T-helper 9 cell (primary cell): ENCODE data around the gene RRAD.

Experiments used
- DNase-seq: peaks from one replicate; pipeline ENCODE4 v3.0.0-alpha.2; 2020

The RRAD gene

DNA sequence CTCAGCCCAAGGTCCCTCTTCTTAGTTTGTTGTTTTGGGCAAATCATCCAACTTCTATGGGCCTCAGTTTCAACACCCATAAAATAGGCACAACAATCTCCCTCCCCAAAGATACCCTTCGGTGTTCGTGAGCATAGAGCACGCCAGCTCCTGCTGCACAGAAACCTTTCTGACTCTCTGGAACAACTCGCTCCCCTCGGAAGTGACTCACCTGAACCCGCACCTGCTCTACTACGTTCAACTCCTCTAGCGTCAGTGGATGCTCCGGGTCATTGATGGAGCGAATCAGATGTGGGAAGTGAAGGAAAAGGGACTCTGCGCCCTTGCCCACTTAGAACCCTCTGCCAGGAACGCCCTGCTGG lies 8.4 kb upstream of the RRAD start:
- no peak for DNase-seq

DNA sequence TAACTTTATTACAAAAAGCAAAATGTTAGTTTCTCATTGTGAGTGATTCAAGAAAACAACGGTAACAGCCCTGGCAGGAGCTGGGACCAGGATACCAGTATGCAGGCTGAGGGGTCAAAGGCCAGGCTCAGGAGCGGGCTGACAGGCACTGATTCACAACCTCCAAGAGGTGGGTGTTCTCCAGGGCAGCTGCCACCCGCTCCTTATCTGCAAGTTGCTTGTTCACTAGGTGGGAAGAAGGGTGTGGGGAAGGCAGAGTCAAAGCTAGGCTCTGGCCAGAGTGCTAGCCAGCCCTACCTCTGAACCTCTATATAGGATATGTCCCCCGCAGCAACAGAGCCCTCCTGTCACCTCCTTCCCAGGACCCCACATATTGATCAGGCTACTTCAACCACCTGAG lies 6.7 kb upstream of the RRAD start:
- no peak for DNase-seq

DNA sequence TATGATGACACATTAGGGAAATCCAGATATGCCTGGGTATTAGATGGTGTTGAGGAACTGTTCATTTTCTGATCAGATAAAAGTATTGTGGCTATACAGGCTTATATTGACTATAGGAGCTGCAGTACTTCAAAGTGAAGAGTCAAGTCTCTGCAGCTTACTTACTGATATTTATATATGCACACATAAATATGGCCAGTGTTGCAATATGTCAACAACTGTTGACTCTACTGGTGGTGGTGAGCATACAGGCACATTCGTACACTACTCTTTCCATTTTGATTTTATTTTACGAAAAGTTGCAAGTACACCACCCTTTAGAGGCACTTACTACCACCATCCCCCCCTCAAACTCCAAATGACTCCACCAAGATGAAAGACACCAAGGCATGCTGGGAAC lies 6.3 kb upstream of the RRAD start:
- no peak for DNase-seq

DNA sequence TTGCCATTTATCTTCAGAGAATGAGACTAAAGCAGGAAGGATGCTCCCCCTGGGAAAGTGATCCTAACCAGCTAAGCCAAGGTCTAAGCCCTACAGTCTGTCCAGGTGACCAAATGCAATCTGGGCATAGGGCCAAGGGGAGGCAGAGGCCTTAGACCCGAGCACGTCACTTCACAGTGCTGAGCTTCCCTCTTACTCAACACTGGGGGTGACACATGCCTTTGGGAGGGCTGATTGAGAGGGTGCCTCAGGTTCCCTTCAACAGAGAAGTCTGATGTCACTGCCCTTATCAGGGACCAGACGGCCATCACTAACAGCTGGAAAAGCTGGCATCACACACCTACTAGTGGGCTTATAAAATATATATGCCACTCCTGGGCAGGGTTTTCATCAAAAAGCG lies 4.9 kb upstream of the RRAD start:
- DNase-seq, result no peak

DNA sequence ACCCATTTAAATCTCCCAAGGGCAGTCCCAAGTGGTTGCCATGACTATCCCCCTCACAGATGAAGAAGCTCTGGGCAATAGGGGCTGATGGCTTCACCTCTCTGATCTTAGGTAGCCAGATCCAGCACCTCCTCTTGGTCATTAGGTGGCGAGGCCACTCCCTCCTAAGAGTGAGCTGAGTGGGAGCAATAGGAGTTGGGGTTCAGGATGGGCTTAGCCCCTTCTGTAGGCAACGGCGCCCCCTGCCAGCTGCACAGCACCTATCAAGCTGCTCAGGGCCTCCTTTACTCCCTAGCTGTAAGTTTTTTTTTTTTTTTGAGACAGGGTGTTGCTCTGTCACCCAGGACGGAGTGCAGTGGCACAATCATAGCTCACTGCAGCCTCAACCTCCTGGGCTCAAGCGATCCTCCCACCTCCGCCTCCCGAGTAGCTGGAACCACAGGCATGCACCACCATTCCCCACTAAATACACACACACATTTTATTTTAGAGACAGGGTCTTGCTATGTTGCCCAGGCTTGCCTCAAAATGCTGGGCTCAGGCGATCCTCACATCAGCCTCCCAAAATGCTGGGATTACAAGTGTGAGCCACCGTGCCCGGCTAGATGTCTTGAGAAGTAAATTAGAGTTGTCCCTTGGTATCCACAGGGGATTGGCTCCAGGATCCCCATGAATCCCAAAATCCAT lies 3.5 kb upstream of the RRAD start:
- DNase-seq, result no peak

DNA sequence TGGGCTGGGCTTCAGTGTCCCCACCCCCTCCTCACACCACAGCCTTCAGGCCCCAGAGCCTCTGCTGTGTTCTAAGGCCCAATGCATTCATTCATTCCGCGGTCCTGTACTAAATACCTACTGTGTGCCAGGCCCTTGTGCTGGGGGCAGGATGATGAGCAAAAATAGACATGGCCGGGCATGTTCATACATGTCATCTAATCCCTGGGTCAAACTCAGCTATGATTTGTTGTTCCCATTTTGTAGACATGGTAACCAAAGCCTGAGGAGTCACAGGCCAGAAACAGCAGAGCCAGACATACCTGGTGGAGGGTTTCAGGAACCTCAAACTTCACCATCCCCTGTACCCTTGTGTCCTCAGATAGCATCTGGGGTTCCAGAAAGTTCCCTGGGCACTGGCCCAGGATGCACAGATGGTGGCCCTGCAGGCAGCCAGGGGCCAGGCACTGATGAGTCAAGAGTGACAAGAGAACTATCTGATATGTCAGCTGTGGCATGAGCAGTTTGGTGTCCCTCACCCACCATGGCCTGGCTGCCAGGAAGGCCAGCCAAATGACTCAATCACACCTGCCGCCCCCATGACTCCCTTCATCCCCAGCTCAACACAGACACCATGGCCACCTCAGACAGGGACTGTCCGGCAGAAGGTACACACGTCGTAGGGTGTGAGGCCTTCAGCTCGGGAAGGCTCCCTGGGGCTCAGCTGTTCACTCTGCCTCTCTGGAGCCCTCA lies 2.7 kb upstream of the RRAD start:
- no peak for DNase-seq

DNA sequence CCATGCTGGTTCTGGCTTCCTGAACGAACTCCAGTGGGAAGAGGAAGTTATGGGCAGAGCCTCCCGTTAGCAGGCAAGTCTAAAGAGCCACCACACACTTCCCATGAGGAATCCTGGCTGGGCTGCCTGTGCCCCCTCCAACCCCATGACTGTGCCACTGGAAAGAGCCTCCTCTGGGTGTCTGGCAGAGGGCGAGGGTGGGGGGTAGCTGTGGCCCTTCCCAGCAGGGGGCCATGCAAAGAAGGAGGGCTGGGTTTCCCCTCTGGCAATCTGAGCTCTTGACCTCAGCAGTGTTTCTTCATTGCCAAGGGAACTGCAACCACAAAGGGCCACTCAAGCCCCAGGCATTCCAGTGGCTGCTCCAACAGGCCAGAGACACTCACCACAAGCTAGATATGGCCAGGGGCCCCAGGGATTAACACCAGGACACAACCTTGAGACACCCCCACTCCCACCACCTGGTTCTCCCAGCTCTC lies 1.7 kb upstream of the RRAD start:
- no peak for DNase-seq

DNA sequence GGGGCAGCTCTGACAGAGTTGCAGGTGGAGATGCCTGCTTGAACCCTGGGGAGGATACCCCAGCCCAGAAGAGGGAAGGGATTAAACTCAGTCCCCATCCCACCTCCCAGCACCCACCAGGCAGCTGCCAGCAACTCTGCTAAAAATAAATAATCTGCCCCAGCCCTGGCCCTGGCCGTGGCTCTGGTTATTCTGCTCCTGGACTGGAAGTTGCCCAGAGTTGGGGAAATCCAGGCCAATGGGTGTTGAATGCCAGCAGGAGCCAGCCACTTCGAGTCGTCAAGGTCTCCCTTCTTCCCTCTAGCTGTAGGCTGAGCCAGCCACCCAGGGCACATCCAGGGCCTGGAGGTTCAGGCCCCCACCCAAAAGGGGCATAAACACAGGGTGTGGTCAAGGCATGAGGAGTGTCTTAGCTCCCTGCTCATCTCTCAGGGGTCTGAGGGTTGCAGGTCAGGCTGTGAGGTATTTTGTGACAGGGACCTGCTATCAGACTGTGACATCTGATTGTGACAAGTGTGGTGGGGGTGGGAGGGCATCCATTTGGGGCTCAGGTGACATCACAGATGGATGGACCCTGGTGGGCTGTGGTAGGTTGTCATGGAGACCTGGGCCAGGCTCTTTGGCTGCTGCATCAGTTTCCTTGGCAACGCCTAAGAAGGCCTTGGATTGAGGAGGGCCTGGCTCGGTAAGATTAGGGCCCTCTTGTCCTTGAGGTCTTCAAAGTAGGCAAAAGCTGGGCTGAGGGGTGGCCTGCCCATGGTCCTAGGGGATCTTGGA lies 1.0 kb upstream of the RRAD start:
- no peak for DNase-seq

DNA sequence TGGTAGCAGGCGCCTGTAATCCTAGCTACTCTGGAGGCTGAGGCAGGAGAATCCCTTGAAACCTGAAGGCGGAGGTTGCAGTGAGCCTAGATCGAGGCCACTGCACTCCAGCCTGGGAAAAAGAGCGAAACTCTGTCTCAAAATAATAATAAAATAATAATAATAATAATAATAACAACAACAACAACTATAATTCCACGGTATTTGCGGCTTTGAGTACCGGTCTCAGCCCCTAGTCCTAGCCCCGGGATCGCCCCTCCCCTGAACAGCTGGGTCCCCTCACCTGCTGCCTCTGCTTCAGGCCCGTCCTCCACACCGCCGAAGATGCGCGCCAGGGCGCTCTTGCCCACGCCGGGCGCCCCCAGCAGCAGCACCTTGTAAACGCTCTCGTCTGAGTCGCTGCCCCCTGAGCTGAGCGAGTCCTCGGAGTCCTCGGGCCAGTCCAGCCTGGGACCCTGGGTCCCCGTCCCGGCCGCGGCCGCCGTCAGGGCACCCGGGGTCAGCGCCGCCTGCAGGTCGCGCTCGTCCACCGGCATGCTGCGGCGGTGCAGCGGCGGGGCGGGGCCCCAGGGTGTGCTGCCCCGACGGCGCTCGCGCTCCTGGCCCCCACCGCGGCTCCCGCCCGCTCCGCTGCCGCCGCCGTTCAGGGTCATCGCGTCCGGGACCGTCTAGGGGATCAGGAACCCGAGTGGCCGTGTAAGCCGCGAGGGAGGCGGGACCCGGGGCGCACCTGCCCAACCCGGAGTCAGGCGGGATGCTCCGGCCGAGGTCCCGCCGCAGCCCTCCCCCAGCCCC lies 611 bp downstream of the RRAD start:
- peak; percentile 18 for DNase-seq

DNA sequence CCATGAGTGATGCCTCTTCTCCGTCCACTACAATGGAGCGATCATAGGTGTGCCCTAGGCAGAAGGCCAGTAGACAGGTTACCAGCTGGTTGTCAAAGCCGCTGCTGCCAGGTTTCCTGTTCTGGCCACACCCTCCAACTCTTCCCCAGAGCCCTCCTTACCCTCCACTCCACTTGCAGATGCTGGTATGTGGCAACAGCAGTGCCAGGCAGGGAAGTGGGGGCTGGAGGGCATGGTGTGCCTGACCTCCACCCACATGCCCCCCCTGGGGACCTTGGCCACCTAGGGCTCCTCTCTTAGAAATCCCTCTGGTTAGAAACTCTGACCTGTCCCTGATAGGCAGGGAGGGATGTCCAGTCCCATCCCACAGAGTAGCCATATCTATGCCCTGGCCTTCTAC lies 1.5 kb downstream of the RRAD start:
- no peak for DNase-seq

DNA sequence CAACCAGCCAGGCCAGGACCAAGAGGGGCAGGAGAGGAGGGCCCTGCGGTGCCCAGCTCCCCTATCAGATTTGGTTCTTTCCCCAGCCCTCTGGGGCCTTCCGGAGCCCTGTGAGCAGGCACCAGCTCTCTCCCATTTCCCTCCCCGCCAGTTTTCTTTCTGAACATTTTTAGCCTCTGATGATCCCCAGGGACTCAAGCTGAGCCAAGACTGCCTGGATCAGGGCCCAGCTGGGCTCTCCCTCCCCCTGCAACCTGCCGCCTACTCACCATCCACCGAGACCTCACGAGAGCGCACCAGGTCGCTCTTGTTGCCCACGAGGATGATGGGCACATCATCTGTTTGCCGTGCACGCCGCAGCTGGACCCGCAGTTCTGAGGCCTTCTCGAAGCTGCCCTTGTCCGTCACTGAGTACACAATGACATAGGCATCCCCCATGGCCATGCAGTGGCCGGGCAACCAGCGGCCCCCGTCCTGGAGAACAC lies 2.0 kb downstream of the RRAD start:
- DNase-seq, result no peak

DNA sequence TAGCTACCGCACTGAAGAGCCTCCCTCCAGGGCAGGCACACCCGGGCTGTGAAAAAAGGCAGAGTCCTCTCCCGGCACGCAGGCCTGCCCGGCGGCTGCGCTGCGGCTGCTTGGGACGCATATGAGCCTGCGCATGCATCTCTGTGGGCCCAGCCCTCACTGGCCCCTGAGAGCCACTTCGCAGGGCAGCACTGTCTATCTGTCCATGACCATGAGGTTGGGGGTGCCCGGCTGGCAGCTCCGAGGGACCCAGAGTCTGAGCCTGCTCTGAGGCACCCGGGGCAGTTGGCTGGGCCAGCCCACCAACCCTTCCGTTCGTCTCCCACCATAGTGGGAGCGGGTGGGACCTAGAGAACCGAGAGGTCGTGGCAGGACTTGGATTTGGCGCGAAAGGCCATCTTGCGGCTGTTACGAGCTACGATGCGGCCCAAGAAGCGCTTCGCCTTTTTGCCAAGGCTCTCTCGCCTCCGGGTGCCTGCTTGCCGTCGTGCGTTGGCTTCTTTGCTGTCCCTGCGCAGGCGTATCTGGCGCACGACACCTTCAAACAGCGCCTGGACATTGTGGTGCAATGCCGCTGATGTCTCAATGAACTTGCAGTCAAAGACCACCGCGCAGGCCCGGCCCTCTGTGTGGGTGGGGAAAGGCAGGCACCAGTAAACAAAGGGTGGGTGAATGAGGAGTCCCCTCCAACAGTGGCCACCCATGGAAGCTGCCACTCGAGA lies 3.4 kb downstream of the RRAD start:
- no peak for DNase-seq

DNA sequence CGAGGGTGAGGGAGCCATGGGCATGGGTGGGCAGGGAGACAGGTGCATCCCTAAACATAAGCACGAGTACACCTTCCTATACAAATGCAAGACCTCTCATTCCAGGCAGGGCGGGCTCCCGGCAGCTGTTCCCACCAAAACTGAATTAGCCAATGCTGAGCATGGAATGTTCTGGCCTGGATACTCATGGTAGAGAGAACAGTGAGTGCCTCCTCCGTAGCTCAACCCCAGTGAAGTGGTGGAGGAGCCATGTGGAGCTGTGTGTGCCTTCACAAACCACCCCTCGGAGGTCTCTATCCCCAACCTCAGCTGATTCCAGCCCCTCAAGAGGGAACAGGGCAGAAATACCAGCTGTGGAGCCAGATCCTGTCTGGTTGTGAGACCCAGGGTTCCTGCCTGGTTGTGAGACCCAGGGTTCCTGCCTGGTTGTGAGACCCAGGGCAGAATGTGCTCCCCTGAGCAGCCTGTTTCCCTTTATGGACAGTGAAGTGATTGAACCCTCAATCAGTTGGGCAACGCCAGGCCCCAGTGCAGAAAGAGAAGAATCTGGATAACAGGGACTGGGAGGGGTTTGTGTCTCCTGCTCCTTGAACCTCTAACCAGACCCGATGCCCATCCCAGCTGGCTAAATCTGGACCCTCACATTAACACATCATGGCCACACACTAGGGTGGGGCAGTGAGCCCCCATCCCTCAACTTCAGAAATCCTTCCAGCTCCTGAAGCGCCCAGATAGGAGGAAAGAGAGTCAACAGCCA lies 4.2 kb downstream of the RRAD start:
- DNase-seq, result no peak

DNA sequence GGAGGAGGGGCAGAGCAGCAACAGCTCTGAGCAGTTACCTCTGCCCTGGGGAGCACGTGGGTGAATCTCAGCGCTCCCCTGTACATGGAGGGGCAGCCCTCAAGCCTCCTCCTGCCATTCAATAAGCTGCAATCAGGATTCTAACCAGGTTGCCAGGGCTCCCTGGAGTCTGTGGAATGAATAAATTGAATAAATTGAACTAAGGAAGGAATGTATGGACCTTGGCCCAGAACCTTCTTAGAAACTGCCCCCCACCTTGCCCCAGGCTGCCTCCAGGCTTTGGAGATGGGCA lies 5.1 kb downstream of the RRAD start:
- DNase-seq, result no peak

DNA sequence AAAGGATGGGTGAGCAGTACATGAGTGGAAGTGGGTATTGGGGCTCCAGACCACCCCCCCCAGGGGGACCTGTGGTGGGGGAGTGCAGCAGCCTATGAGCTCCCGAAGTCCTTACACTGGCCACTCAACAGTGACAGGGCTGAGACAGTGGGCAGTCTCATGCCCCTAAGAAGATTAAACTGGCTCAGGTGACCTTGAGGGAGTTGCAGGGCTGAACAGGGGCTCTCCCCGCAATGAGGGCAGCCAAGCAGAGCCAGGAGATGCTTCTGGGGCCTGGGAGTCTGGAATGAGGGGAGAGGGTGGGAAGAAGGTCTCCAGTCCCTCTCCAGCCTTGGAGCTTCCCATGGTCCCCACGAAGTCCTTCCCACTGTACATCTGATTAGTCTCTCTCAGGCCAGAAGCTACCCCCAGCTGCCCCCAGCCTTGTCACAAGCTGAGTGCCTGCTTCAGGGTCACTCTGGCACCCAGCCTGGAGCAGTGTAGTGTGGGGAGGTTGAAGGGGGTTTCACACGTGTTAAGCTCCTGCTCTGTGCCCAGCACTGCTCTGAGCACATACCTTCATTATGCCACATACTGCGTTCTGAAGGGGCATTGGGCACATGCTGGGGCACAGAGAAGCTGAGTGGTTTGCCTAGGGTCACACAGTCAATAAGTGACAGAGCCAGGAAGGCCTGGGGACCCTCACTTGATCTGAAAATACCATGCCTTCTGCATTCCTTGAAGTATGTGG lies 5.6 kb downstream of the RRAD start:
- DNase-seq, result no peak

DNA sequence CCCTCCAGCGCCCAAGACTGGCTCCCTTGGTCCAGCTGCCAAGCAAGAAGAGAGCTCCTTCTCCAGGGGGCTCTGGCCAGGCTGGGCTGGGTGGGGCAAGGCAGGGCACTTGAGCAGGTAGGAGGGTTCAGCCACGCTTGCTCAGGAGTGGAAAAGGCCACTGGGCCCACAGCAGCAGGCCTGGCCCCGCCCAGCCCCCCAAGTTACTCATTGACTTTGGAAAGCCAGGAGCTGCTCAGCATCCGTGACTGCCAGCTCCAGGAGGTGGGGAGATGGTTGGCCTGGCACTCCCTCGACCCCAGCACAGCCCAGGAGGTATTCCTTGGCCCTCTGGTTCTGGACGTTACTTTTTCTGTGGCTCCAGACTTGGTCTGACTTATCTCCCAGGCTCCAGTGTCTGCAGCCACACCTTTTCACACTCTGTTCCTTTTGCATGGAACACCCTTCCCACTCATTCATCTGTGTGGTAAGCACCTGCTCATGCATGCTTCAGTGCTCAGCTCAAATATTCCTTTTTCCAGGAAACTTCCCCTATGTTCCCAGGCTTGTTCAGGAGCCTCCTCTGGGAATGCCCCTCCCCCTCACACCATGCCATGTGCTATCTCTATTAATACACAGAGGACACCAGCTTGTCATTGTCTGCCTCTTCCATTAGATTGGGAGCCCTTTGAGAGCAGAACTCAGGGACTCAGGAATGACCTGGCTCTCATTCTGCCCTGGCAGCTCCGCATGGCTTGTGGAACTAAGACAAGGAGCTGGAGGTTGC lies 6.3 kb downstream of the RRAD start, which contains the start of gene CDH16:
Gene CDH16, minus strand, starts transcription at position 83 of the 766 bp plus-strand sequence. CDS start 820 bp downstream, outside the sequence.
- DNase-seq, result no peak

DNA sequence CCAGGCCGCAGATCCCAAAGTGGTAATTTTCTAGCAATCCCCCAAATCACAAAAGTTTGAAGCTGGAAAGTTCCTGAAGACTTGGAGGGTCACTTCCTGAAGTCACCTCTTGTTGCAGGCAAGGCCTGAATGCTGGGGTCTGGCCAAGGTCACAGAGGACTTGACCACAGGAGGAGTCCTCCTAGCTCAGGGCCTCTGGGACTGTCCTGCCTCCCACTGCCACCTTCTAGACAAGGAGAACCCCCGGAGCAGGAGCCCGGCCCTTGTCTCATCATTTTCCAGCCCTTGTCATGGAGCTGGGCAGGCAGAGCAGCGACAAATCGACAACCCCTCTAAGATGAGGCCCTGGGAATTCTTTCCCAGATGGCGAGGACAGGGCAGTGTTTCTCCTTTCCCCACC lies 7.0 kb downstream of the RRAD start:
- DNase-seq, result no peak

DNA sequence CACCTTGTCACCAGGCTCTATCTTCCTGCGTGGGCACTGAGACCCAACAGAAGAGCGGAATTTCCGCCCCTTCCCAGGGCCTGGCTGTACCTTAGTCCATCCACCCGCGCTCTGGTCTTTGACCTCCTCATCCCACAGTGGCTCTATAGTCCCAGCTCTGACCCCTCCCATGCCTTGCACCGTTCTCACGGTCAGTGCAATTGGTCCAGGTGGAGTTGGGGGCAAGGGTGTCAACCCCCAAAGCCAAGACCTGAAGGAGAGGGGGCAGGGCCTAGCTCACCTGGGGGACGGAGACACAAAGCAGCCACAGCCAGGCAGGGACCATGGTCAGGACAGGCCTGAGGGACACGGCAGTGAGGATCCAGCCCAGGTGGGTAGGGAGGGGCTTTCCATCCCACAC lies 7.6 kb downstream of the RRAD start:
- DNase-seq, result no peak

DNA sequence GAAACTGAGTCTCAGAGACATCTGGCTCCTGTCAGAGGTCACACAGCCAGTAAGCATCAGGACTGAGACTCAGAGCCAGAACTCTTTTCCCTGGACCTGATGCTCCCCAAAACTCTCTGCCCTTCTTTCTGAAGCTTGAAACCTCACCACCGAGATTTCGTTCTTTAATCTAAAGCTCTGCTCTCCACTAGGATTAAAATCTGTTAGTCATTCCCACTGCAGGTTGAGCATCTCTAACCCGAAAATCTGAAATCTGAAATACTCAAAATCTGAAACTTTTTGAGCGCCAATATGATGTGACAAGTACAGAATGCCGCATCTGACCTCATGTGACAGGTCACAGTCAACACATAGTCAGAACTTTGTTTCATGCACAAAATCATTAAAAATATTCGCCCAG lies 8.8 kb downstream of the RRAD start:
- DNase-seq, result no peak

DNA sequence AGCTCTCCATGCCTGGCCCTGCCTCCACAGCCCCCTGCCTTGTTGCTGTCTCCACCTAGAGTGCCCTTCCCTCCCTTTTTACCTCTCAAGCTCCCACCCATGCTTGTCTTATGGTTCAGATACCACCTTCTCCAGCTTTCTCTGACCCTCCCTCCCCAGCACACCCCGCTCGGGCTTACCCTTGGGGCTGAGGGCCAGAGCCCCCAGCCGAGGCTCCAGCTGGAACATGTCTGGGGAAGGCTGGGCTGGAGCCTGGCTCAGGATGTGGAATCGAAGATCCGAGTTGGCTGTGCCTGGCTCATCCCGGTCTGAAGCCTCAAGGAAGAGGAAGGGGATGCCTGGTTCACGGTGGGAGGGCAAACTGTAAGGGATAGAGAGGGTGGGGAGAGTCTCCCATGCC lies 10.3 kb downstream of the RRAD start:
- no peak for DNase-seq
